ENCODE results near the gene GRID2. TPM values are rescaled to one million over a fixed set of nuclear protein-coding genes. Genes with fewer than 3 reads are reported as not detected.

Gene GRID2
- total RNA-seq, 1 experiment from 2014 or later = not detected

GRCh38 chr4:93031431-93032098, 727.8 kb downstream of the GRID2 start:
- intact Hi-C loops (cut with micrococcal nuclease) = no loop called here
- ChIA-PET POLR2A (no interaction called here), CTCF (no interaction called here)
- no peaks in the 10 kb centered on the region for H3K36me3 Mint-ChIP-seq (ENCODE audit: insufficient read depth, unreplicated experiment)
- DNase-seq (ENCODE audit: unreplicated experiment) = no peak
- peaks cover 14% of the 10 kb centered on the region for H3K4me1 Mint-ChIP-seq (ENCODE audit: insufficient read depth, unreplicated experiment)
- H3K27me3 Mint-ChIP-seq (ENCODE audit: insufficient read depth, unreplicated experiment) = no peaks in the 10 kb centered on the region
- no TSS peak for BruUV-seq (replicated peaks)
- no peak overlapping the region for H3K4me3 Mint-ChIP-seq (ENCODE audit: unreplicated experiment)
- TF ChIP-seq CTCF (IDR thresholded peaks at IDR 0.05; ENCODE audit: unreplicated experiment) = no peak
- H3K9me3 Mint-ChIP-seq (ENCODE audit: unreplicated experiment) = peaks cover 22% of the 10 kb centered on the region
- H3K27ac Mint-ChIP-seq (ENCODE audit: low read depth, unreplicated experiment) = peak overlapping the region; percentile 36

GRCh38 chr4:93042746-93043145, 739.0 kb downstream of the GRID2 start:
- no peak for TF ChIP-seq CTCF (IDR thresholded peaks at IDR 0.05; ENCODE audit: unreplicated experiment)
- Mint-ChIP-seq H3K27ac (ENCODE audit: low read depth, unreplicated experiment) (no peak overlapping the region), H3K36me3 (ENCODE audit: insufficient read depth, unreplicated experiment) (no peaks in the 10 kb centered on the region), H3K27me3 (ENCODE audit: insufficient read depth, unreplicated experiment) (no peaks in the 10 kb centered on the region), H3K4me3 (ENCODE audit: unreplicated experiment) (no peak overlapping the region), H3K4me1 (ENCODE audit: insufficient read depth, unreplicated experiment) (no peaks in the 10 kb centered on the region), H3K9me3 (ENCODE audit: unreplicated experiment) (no peaks in the 10 kb centered on the region)
- ChIA-PET POLR2A (interaction anchor here (0.7 kb wide), 1 partner anchor 64 kb away, joined by 3 read pairs; no protein-coding TSS in a partner anchor), CTCF (interaction anchor here (0.7 kb wide), 1 partner anchor 43 kb away, joined by 3 read pairs; no protein-coding TSS in a partner anchor)
- no TSS peak for BruUV-seq (replicated peaks)
- intact Hi-C loops (cut with micrococcal nuclease) = no loop called here
- DNase-seq (ENCODE audit: unreplicated experiment) = no peak

GRCh38 chr4:93053140-93053539, 749.4 kb downstream of the GRID2 start:
- DNase-seq (ENCODE audit: unreplicated experiment) = no peak
- no peaks in the 10 kb centered on the region for H3K9me3 Mint-ChIP-seq (ENCODE audit: unreplicated experiment)
- no TSS peak for BruUV-seq (replicated peaks)
- no peaks in the 10 kb centered on the region for H3K36me3 Mint-ChIP-seq (ENCODE audit: insufficient read depth, unreplicated experiment)
- no peaks in the 10 kb centered on the region for H3K4me1 Mint-ChIP-seq (ENCODE audit: insufficient read depth, unreplicated experiment)
- ChIA-PET POLR2A (no interaction called here), CTCF (no interaction called here)
- H3K27me3 Mint-ChIP-seq (ENCODE audit: insufficient read depth, unreplicated experiment) = no peaks in the 10 kb centered on the region
- H3K4me3 Mint-ChIP-seq (ENCODE audit: unreplicated experiment) = no peak overlapping the region
- TF ChIP-seq CTCF (IDR thresholded peaks at IDR 0.05; ENCODE audit: unreplicated experiment) = no peak
- intact Hi-C loops (cut with micrococcal nuclease) = no loop called here
- no peak overlapping the region for H3K27ac Mint-ChIP-seq (ENCODE audit: low read depth, unreplicated experiment)

- H3K9me3 Mint-ChIP-seq (ENCODE audit: unreplicated experiment) = peaks cover 7% of the 10 kb centered on the region
- no peaks in the 10 kb centered on the region for H3K4me1 Mint-ChIP-seq (ENCODE audit: insufficient read depth, unreplicated experiment)
- ChIA-PET POLR2A (no interaction called here), CTCF (interaction anchor here (0.6 to 1.1 kb wide), 2 partner anchors 10 to 271 kb away, joined by 3 to 4 read pairs; no protein-coding TSS in a partner anchor)
- no peaks in the 10 kb centered on the region for H3K27me3 Mint-ChIP-seq (ENCODE audit: insufficient read depth, unreplicated experiment)
- no TSS peak for BruUV-seq (replicated peaks)
- H3K27ac Mint-ChIP-seq (ENCODE audit: low read depth, unreplicated experiment) = no peak overlapping the region
- no peaks in the 10 kb centered on the region for H3K36me3 Mint-ChIP-seq (ENCODE audit: insufficient read depth, unreplicated experiment)
- DNase-seq (ENCODE audit: unreplicated experiment) = no peak
- intact Hi-C loops (cut with micrococcal nuclease) = no loop called here
- no peak for TF ChIP-seq CTCF (IDR thresholded peaks at IDR 0.05; ENCODE audit: unreplicated experiment)
- no peak overlapping the region for H3K4me3 Mint-ChIP-seq (ENCODE audit: unreplicated experiment)
Measured at GRCh38 chr4:93061826-93062225, 758.1 kb downstream of the GRID2 start.

Measured in MCF 10A (cell line).